DMS 273 (cell line): ENCODE results near the gene ICA1.
A peak's percentile ranks its signal among the peaks of the same experiment; 100 is the strongest.

ENCODE experiments used
- DNase-seq: peaks from one replicate; lab custom pipeline; 2025; ENCODE audit not compliant: unreplicated experiment; lab: John Stamatoyannopoulos, UW

Gene ICA1

DNA sequence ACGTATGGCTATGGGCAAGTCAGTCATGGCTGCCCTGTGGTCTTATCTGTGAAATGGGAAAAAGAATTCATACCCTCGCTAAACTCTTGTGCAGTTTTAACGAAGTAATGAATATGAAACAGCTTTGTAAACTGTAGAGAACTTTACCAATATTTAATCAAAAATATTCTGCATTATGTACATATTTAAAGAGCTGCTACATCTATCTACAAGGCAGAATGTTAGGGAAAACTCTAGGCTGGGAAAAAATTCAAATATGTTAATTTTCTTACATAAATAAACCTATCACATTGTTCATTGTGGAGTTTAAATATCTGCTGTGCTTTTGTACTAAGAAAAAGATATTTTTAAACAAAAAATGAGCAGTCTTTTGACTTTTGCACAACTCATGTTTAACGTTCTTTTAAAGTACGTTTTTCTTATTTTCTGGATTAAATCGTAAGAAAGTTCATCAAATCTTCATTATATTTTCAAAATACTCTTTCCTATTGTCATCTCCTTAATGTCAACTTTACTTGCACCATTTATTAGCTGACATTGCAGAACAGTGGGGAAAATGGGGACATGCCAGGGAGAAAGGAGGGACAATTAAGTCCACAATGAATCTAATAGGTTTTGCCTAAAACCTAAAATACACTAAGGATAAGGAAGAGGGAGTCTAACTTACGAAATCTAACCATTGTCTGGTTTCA, 57.5 kb downstream of the ICA1 start:
- DNase-seq = no peak

DNA sequence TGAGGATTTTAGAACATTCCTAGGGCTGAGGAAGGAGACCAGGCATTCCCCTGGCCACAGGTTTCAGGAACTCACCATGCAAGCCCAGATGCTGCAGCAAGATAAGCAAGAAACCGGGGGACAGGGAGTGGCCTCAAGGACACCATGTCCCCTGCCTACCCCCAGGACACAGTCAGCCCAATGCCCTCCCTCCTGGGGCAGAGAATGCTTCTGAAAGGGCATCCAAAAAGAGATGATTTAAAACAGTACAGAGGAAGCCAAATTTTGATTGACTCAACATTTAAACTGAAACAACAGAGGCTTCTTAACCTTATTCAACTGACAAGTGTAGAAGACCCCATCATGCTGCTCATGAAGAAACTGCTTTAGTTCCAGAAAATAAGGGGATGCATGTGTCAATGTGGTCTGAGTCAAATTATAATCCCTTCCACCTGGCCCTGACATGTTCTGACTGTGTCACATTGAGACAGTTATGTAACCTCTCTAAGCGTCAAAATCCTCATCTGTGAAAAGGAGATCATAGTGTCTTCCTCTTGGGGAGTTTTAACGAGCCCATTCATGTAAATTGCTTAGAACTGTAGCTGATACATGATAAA, 60.0 kb downstream of the ICA1 start:
- DNase-seq = no peak

DNA sequence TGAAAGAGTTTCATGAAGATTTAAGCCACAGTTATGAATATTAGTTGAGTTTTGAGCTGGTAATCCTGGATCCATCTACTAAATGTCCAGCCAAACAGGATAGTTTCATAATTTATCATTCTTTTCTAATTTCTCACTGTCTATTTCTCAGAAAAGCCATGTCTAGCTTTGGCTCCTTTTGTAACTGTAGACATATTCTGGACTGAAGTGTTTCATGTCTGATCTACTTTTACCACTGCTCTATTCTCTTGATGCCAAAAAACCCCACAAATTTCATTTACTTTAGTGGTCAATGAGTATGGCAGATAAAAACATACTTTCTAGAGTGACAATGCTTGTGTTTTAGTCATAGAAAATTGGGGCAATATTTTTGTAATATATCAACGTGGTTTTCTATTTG, 61.2 kb downstream of the ICA1 start:
- DNase-seq = no peak

DNA sequence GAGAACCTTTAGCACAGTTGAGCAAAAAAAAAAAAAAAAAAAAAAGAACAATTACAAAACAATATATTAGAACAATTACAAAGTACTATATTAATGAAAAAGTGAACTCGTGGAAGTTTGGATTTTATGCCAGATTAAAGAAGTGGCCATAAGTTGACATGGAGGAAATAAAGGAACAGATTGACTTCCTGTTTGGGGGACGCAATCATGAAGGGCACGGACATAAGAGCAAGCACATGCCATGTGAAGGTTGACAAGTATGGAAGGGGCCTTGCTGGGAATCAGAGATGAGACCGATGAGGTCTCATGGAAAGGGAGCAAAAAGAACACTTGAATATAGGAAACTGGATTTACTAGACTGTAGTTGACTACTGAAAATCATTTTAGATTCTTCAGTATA, 61.7 kb downstream of the ICA1 start:
- DNase-seq = no peak

DNA sequence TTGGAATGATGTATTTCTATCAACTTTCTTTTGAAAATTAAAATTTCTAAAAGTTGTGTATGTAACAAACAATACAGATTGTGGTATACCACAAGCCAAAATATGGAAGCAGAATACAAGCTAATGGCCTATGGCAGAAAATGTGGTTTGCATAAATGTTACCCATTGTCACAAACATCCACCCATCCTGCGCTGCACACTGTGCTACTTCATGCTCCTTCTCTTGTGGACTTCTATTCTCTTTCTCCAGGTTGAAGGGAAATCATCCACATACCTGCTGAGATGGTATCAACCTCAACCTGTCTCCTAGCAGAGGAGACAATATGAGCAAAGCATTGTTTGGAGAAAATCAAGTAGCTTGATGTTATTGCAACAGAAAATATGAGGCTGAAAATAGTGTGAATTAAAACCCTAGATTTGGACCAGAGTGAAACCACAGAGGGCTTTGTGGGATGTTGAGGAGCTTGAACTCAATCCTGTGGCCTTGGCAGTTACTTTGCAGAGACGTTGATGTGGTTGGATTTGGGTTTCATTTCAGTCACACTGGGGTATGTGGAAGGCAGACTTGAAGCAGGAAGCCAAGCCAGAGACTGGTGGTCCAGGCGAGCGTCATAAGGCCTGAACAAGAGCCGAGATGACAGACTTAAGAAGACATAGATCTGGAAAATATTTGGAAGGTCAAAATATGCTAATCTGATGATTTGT, 63.8 kb downstream of the ICA1 start:
- DNase-seq = no peak

DNA sequence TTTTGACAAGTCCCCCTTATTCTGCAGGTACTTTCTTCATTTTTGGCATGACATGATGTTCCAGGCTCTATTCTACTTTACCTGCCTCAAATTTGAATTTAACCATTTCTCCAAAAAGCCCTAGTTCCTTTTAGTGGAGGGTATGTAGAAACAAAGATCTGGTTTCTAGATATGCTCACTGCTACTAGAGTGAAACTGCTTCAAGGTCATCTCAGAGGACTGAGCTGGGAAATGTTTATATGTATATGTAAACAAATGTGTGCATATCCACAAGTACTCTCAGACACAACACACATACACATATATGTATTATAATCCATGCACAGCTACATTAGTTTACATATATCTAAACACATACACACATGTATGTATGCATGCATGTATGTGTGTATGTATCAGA, 69.1 kb downstream of the ICA1 start:
- no peak for DNase-seq

DNA sequence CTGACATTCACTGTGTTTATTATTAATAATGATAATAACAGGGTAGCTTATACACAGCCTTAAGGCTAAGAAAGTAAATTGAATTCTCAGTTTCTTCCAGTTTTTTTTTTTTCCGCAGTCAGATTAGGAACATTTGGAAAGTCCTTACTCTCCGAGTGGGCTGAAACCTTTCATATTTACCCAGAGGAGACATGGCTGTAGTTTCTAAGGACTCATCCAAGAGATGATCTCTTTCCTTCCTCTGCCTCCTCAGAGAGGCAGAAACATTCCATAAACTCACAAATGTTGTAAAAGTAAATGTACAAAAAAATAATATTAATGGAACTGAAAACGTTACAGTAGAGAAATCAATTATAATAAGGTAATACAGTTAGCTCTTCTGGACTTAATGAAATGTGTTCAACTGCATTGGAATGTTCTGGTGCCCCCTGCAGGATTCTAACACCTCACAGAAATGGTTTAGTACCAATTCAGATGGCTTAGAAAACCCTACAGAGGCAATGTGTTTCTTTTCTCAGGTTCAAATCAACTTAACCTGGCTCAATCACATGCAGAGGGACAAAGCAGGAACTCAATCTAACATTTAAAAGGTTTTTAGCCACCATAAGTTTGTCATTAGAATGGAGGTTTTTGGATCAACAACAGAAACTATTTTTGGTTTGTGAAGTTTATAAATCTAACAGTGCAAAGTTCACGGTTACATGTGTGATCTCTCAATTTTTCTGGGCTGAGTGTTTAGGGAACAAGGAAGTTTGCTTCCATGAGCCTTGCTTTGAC, 71.7 kb downstream of the ICA1 start:
- peak; percentile 85 for DNase-seq

DNA sequence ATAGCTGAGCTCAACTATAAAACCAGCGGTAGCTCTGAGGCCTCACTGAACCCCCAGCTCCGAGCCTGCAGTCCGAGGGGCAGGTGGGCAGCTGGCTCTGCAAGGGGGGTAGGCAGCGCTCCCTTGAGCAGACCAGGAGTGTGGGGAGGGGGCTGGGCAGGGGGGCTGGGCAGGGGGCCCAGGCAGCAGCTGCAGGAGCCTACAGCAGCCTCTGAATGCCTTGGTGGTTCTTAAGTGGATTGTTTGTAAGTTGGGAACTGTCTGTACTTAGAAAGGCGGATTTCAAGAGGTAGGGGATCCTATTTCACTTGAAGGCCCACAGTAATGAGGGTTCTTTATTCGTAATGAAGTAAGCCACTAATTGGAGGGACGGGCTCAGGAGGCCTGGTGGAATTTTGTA, 72.3 kb downstream of the ICA1 start:
- peak; percentile 49 for DNase-seq

DNA sequence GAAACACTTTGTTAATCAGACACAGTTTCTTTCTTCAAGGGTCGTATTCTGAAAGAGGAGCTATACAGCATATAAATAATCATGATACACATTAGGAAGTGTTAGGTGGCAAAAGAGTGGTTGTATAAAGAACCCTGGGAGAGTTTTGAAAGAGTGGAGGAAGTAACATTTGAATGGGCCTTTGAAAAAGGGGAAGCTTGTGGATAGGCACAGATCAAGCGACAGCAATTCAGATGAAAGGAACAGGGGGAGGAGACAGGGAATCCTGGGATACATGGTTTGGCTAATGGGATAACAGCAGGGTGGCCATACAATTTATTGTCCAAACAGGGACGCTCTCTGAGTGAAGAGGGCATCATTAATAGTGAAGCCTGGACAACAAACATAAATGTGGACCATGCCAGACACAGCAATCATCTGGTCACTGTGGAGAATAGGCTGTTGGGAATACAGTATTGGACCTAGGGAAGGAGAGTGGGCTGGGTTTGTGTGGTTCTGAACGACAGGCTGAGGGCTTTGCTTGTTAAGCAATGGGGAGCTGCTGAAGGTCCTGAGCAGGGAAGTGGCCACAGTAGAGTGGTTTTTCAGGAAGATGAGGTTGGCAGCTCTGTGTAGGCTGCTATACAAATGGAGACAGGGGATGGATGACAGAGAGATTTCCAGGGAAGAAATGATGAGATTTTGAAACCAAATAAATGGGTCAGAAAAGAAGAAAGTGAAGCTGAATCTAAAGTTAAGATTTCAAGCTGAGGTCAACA, 75.9 kb downstream of the ICA1 start:
- no peak for DNase-seq

DNA sequence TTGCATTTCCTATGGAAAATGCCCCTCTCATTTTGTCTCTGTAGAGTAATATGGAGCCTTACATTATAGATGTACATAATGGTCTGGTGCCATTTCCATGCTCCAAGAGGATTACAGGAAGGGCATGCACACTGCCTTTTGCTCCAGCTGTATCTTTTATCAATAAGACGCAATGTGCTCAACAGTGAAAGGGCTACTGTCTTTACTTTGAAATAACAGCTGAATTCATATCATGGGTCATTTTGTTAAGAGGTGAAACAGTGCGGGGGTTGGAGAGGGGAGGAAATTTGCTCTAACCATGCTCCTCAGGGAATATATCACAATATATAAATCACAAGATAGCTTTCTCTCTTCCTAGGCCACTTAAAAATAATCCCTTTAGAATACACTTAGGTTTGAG, 77.7 kb downstream of the ICA1 start:
- DNase-seq = no peak

DNA sequence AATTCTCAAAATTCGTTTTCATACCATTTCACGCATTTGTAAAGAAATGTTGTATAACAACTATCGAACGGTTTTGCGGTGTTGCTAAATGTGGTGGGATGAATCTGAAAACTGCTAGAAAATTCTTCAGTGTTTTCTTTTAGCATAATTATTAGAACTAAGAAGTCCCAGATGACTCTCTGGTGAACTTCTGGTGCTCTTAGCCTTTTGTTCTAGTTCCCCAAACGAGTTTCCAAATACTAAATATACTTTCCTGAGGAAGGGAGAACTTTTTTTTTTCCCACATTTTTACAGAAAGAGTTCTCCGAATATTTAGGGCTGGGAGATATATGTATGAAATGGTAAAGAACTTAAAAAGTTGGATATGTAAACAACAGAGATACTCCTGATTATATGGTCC, 82.5 kb downstream of the ICA1 start:
- no peak for DNase-seq

DNA sequence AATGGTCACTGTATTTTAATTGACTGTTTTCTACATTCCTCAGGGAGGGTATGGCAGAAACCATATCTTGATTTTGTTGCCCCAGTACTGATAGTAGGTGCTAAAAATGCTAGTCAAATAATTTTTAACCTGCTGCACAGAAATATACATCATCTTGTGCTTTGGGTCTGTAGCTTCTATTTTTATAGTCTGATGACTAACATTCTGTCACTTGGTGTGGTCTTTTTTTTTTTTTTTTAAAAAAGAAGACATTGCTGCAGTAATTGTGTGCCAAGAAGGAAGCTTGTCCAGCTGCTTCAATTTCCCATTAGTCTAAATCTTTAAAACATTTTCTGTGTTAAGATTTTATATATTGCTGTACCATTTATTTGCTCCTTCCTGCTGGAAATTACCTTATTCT, 83.6 kb downstream of the ICA1 start:
- no peak for DNase-seq

DNA sequence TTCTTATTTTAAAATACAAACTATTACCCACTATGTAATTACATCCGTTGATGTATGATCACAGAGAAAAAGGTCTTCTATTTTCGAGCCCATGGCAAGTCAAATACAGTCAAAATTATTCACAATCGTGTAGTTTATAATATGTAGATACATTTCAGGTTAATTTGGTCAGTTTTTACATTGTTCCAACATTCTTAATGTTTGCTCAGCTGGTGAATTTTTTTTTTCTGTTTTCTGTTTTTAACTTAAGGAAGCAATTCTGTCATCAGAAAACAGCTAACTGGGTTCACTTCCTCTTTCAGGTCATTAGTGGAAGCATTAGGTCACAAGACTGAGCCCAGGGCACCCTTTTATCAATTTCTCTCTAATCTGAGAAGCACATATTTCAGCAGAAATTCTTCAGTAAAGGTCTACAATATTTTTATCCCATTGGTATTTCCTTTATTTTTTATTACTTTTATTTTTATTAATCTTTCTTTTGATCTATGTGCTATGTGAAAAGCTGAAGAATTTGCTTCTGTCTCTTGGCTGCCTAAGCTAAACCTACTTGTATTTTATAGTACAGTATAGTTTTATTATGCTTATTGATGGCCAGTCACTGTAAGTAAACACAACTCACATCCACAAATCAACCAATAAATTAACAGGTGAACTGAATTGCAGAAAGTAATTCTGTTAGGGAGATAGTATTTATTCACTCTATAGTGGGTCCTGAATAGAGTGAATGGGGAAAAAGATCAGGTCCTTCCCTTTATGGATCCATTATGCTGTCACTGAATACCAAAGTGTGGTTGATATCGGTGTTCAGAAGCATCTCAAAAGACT, 84.6 kb downstream of the ICA1 start:
- DNase-seq = no peak

DNA sequence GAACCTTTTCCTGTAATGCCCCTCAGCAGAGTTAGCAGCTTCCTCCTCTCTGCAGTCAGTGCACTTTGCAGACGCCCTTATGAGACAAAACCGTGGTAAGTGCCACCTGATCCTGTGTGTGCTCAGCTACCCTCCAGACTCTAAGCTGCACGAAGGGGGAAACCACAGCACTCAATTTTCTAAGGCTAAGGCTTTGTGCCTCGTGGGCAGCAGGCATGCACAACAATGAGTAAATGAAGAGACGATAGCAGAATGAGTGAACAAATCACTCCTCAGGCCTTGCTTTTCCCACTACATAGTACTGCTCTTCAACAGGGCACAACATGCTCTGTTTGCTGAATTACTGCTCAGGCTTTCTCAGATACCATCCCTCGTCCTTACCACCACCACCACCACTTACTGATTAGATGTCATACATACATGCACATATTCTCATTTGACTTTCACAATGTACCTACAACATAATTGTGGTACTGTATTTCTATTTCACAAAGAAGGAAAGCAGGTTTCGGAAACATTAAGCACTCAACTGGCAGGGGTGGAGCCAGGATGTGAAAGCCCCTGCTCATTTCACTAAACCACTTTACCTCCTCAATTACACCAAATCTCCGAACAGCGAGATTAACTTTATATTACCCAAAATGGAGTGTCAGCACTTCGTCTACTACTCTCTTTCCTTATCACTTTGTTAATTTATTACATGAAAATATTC, 85.4 kb downstream of the ICA1 start:
- DNase-seq = no peak

DNA sequence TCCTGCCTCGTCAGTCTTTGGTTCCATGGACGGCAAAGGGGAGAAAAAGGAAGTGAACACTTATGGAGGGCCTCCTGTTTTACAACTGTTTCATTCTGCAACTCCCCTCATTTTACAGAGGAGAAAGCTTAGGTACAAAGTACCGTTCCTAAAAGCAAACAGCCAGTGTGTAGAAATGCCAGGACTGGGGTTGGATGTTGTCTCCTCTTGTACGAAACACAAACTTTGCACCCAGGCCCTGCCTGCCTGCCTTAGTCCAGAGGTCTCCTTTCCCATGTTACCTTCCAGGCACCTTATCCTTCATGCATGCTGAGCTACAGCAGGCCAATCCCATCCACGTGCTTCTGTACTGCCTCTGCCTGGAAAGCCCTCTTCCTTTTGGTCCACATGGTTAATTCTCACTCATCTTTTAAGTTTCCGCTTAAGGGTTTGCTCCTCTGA, 86.0 kb downstream of the ICA1 start:
- no peak for DNase-seq

DNA sequence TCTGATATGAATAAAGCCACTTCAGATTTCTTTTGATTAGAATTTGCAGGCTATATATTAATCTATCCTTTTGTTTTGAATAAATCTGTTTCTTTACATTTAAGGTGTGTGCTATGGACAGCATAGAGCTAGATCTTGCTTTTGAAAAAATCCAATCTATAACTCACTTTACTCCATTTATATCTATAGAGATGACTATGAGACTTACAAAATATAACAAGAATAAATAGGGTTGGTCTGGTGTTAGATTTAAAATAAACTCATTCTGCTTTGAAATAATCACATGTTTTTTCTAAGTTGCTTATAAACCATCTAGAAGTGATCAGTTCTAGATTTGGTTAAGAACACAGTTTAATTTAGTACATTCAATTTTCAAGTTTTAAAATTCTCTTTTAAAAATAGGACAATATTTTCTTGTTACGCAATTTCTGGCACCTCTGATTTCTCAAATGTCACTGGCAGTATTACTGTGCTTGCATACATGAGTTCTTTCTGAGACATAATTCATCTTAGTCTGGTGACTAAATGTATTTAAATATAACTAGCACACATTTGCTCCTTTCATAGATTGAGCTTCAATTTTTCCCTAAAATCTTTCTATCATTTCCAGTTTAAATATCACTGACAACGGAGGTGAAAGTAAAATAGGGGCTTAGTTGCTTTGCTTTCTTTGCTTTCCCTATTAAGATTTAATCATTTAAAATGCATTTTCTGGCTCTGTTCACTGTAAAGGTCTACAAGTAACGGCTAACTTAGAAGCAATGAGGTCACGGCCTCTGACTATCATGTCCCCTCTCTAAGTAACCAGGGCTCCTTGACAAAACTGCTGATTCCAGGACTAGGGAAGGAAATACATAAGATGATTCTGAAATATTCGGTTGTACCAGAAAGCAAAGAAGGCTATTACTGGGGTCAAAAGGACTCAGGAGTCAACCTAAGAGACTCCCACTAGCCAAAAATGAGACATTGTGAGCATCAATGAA, 89.3 kb downstream of the ICA1 start:
- no peak for DNase-seq

DNA sequence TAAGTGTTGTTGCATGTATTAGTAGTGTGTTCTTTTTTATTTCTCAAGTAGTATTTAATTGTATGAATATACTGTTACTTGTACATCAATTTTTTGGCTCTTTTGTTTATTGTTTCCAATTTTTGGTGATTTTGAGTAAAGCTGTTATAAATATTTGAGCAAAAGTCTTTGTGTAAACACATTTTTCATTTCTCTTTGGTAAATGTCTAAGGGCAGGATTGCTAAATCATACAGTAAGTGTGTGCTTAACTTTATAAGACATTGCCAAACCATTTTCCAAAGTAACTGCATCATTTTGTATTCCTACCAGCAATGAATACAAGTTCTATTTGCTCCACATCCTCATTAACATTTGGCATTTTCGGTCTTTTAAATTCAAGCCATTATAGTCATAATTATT, 92.8 kb downstream of the ICA1 start:
- DNase-seq = no peak

DNA sequence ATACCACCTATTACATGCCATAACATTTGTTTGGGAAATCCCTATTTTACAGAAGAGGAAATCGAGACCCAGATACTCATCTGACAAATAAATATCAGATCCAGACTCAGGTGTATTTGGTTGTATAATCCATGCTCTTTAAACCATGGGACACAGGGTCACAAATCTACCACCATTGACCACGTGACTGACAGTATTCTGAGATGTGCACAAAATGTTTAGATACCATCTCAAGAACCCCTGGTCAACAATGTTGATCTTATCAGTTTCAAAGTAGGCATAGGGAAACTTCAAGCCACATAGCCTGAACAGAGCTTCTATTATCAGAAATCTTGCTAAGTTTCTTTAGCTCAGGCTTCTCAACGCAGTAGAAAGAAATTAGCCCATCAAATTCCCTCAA, 93.6 kb downstream of the ICA1 start:
- no peak for DNase-seq
